BJ (cell line): ENCODE results near the gene SMARCAL1. TPM values are rescaled to one million over a fixed set of nuclear protein-coding genes. Genes with fewer than 3 reads are reported as not detected.

ENCODE experiments used
- CTCF ChIA-PET: fragments of 350-600 bp; formaldehyde crosslinking; extraction: SDS; loops from one replicate; lab custom pipeline; 2021; ENCODE audit warnings: antibody characterized with exemption, inconsistent platforms; lab: Yijun Ruan, JAX
- POLR2A ChIA-PET: fragments of 300-600 bp; sonication (Branson Sonifier 250); formaldehyde crosslinking; extraction: SDS; loops from one replicate; lab custom pipeline; 2021; ENCODE audit warnings: antibody characterized with exemption; lab: Charles Lee
- DNase-seq: peaks from one replicate; pipeline ENCODE4 v3.0.0-alpha.2; 2011; ENCODE audit warnings: low read depth
- H3K27me3 ChIP-seq: 2 replicates; pipeline ENCODE4 v1.6.0; 2011; ENCODE audit warnings: low read length; ENCODE audit not compliant: control insufficient read depth, insufficient read depth
- H3K36me3 ChIP-seq: 2 replicates; pipeline ENCODE4 v1.5.1; 2011; ENCODE audit warnings: low read length; ENCODE audit not compliant: control insufficient read depth, insufficient read depth
- H3K4me3 ChIP-seq: 2 replicates; pipeline ENCODE4 v1.5.1; 2011; ENCODE audit warnings: low read depth, mild to moderate bottlenecking, control low read depth, low read length
- CTCF ChIP-seq: IDR thresholded peaks from 2 replicates; pipeline ENCODE4 v1.5.1; 2011; ENCODE audit warnings: low read depth, mild to moderate bottlenecking, control low read depth, inconsistent platforms, low read length, moderate library complexity; ENCODE audit not compliant: insufficient read depth
- polyA plus RNA-seq: library from polyadenylated mRNA; depleted of rRNA; stranded (reverse); fragments of >200 nt; gene quantifications from 2 replicates; pipeline ENCODE4 v1.2.3, GENCODE V29; 2011

SMARCAL1 gene
- polyA plus RNA-seq, 1 experiment: 41.2 TPM

DNA sequence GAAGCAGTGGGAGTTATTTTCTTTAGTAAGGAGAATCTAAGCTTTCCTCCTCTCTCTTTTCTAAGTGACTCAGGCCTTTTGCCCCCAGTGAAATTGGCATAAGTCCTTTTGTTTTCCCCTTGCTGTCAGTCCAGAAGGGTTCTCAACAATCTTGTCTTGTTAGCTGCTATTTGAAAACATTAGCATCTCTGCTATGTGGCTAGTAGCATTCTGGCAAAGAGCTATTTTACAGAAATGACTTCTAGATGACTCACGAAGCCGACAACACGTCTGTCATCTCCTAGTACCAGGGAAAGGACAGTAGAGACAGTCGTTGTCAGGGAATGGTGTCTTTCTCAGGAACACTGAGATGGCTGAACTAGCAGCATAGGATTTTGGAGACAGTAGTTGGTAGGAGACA, 14.7 kb downstream of the SMARCAL1 start:
- DNase-seq: peak; percentile 58
- CTCF ChIA-PET: interaction anchor here (0.8 to 1.0 kb wide), 2 partner anchors 8 to 52 kb away, joined by 3 read pairs; no protein-coding TSS in a partner anchor
- no peak for TF ChIP-seq CTCF
- H3K36me3 ChIP-seq: peaks cover 24% of the 10 kb centered on the region
- POLR2A ChIA-PET: interaction anchor here (0.6 kb wide), 1 partner anchor 248 kb away, joined by 3 read pairs; no protein-coding TSS in a partner anchor
- H3K27me3 ChIP-seq: no peaks in the 10 kb centered on the region
- no peak overlapping the region for H3K4me3 ChIP-seq

GRCh38 chr2:216428618-216429350, 16.5 kb downstream of the SMARCAL1 start:
- DNase-seq: no peak
- H3K27me3 ChIP-seq: no peaks in the 10 kb centered on the region
- peaks cover 27% of the 10 kb centered on the region for H3K36me3 ChIP-seq
- no peak overlapping the region for H3K4me3 ChIP-seq
- ChIA-PET POLR2A (no interaction called here), CTCF (interaction anchor here (0.6 kb wide), 1 partner anchor 56 kb away, joined by 3 read pairs; no protein-coding TSS in a partner anchor)
- TF ChIP-seq CTCF: no peak

DNA sequence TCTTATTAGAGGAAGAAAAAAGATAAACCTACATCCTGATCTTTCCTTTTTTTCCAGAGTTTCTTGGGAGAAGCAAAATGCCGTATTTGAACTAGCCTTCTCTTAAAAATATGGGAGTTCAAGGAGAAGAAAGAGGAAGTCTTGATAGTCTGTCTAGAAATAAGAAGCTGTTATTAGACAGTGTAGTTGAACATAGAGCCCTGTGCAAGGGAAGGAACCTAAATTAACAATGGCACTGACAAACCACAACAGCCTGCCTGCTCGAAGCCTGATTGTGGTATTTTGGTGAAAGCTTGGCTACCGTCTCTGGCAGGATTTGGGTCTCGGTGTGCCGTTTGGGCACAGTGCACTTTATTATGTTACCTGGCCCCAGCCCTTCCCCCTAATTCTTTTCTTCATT, 17.1 kb downstream of the SMARCAL1 start:
- POLR2A ChIA-PET: no interaction called here
- no peak for DNase-seq
- Histone ChIP-seq H3K36me3 (peaks cover 24% of the 10 kb centered on the region), H3K4me3 (no peak overlapping the region), H3K27me3 (no peaks in the 10 kb centered on the region)
- CTCF ChIA-PET: no interaction called here
- TF ChIP-seq CTCF: no peak

DNA sequence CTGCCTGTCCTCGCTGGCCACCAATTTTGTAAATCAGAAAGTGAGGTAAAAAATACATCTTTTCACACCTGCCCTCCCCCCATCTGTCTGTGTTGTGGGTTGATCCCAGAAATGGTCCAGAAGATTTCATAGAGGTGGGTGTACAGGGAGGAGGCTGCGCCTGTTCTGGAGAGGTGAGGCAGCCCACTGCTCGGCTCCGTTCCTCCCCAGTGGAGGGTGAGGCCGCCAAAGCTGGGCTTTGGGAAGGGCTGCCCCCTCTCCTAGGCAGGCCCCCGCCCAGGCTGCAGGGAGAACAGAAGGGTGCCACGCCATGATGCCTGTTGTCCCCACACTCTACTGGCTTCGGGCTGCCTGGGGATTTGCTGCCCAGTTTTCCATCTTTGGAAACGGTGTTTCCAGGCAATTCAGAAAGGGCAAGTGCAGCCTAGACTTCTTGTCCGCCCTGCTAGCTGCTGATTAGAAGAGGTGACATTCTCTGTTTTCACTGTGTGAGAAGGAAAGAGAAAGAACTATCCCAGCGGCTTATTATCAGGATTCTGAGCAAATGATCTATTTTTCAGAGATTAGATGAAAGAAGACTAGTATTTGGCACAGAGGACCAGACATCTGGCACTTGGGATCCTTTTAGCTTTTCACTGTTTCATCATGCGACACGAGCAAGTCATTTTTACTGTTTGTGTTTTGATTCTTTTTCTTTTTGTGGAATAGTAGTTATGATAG, 18.7 kb downstream of the SMARCAL1 start:
- POLR2A ChIA-PET: no interaction called here
- no peak for TF ChIP-seq CTCF
- CTCF ChIA-PET: interaction anchor here (0.8 to 1.3 kb wide), 2 partner anchors 11 to 15 kb away, joined by 3 to 4 read pairs; no protein-coding TSS in a partner anchor
- Histone ChIP-seq H3K36me3 (peaks cover 19% of the 10 kb centered on the region), H3K27me3 (no peaks in the 10 kb centered on the region), H3K4me3 (no peak overlapping the region)
- DNase-seq: no peak

DNA sequence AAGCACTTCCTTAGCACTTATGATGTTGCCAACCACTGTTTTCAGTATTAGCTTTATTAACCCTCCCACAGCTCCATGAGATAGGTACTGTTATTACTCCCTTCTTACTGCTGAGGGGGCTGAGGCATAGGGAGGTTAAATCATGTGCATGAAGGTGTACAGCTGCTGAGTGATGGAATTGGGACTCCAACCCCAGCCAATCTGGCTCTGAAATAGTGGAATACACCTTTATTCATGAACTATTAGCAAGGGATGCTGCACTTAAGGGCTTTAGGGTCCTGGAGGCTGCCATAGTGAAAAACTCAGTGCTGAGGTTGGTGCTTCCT, 19.2 kb downstream of the SMARCAL1 start:
- no peaks in the 10 kb centered on the region for H3K27me3 ChIP-seq
- ChIA-PET CTCF (interaction anchor here (0.8 to 1.3 kb wide), 2 partner anchors 11 to 15 kb away, joined by 3 to 4 read pairs; no protein-coding TSS in a partner anchor), POLR2A (no interaction called here)
- no peak for DNase-seq
- TF ChIP-seq CTCF: no peak
- peaks cover 19% of the 10 kb centered on the region for H3K36me3 ChIP-seq
- no peak overlapping the region for H3K4me3 ChIP-seq
